Activated B cell treated with CpG ODN at 0.5 μM for 24 hours (primary cell): ENCODE measurements around the gene CYGB. TPM values are rescaled to one million over a fixed set of nuclear protein-coding genes. Genes with fewer than 3 reads are reported as not detected.
"Not testable (repeated sequence)": the region's sequence is repeated elsewhere in the genome, so short reads cannot be mapped to it uniquely, and the experiment has no call there.

Source experiments
- ATAC-seq: fragments of 200-7000 bp; cut with Tn5 transposase; one replicate; pipeline ENCODE4 v1.10.0; 2021; ENCODE audit warnings: low read depth, mild to moderate bottlenecking, moderate library complexity
- CTCF ChIA-PET: fragments of 350-600 bp; sonication (Branson Sonifier 250); formaldehyde crosslinking; loops from one replicate; lab custom pipeline; 2021; ENCODE audit warnings: antibody characterized with exemption; lab: Charles Lee
- POLR2A ChIA-PET: fragments of 350-600 bp; sonication (Branson Sonifier 250); formaldehyde crosslinking; loops from one replicate; lab custom pipeline; 2021; ENCODE audit warnings: antibody characterized with exemption; lab: Charles Lee
- DNase-seq: peaks from one replicate; pipeline ENCODE4 v3.0.0; 2022
- H3K27ac Mint-ChIP-seq: one replicate; pipeline ENCODE4 v1.8.0; 2020; ENCODE audit warnings: mixed read lengths
- H3K27me3 Mint-ChIP-seq: one replicate; pipeline ENCODE4 v1.8.0; 2021; ENCODE audit warnings: mixed read lengths
- H3K36me3 Mint-ChIP-seq: one replicate; pipeline ENCODE4 v1.8.0; 2021; ENCODE audit warnings: low read depth, mixed read lengths
- H3K4me1 Mint-ChIP-seq: one replicate; pipeline ENCODE4 v1.8.0; 2021; ENCODE audit warnings: mixed read lengths
- H3K4me3 Mint-ChIP-seq: one replicate; pipeline ENCODE4 v1.8.0; 2020; ENCODE audit warnings: mild to moderate bottlenecking, mixed read lengths
- H3K9me3 Mint-ChIP-seq: one replicate; pipeline ENCODE4 v1.8.0; 2020; ENCODE audit warnings: mixed read lengths
- intact Hi-C: fragments of 100-400 bp; cut with micrococcal nuclease; formaldehyde crosslinking; loops from one replicate; pipeline ENCODE4 v1.15.1; 2024
- total RNA-seq: library from RNA; stranded (reverse); gene quantifications from 2 replicates; pipeline ENCODE4 v1.2.3, GENCODE V29; 2022
- TF ChIP-seq, protein P1 (sequence below): fragments of 200-600 bp; IDR thresholded peaks from one replicate; pipeline ENCODE4 v1.8.0; 2022; ENCODE audit warnings: antibody characterized with exemption, mild to moderate bottlenecking

The CYGB gene
- total RNA-seq, 1 donor from 2014 or later: 0.49 TPM

- ATAC-seq (no peak), DNase-seq (no peak)
- no peaks in the 10 kb centered on the region for H3K9me3 Mint-ChIP-seq
- ChIA-PET POLR2A (interaction anchor here (0.7 kb wide), 1 partner anchor 428 kb away, joined by 5 read pairs; no protein-coding TSS in a partner anchor), CTCF (no interaction called here)
- H3K27me3 Mint-ChIP-seq: no peaks in the 10 kb centered on the region
- intact Hi-C loops: no loop called here
- no peak overlapping the region for H3K27ac Mint-ChIP-seq
- H3K4me1 Mint-ChIP-seq: peaks cover 63% of the 10 kb centered on the region
- H3K4me3 Mint-ChIP-seq: peak overlapping the region; percentile 17
- TF ChIP-seq, protein P1, sequence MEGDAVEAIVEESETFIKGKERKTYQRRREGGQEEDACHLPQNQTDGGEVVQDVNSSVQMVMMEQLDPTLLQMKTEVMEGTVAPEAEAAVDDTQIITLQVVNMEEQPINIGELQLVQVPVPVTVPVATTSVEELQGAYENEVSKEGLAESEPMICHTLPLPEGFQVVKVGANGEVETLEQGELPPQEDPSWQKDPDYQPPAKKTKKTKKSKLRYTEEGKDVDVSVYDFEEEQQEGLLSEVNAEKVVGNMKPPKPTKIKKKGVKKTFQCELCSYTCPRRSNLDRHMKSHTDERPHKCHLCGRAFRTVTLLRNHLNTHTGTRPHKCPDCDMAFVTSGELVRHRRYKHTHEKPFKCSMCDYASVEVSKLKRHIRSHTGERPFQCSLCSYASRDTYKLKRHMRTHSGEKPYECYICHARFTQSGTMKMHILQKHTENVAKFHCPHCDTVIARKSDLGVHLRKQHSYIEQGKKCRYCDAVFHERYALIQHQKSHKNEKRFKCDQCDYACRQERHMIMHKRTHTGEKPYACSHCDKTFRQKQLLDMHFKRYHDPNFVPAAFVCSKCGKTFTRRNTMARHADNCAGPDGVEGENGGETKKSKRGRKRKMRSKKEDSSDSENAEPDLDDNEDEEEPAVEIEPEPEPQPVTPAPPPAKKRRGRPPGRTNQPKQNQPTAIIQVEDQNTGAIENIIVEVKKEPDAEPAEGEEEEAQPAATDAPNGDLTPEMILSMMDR: no peak
- peaks cover 69% of the 10 kb centered on the region for H3K36me3 Mint-ChIP-seq
Observed at GRCh38 chr17:76562734-76563148, 25.2 kb upstream of the CYGB start.

GRCh38 chr17:76561799-76562268 lies 24.3 kb upstream of the CYGB start:
- Mint-ChIP-seq H3K4me3 (peak overlapping the region; percentile 50), H3K9me3 (no peaks in the 10 kb centered on the region), H3K36me3 (peaks cover 73% of the 10 kb centered on the region), H3K4me1 (peaks cover 63% of the 10 kb centered on the region), H3K27me3 (no peaks in the 10 kb centered on the region), H3K27ac (no peak overlapping the region)
- intact Hi-C loops: no loop called here
- DNase-seq: no peak
- POLR2A ChIA-PET: no interaction called here
- TF ChIP-seq, protein P1: no peak
- no peak for ATAC-seq
- CTCF ChIA-PET: interaction anchor here (0.7 kb wide), 1 partner anchor 152 kb away, joined by 3 read pairs; no protein-coding TSS in a partner anchor

- H3K27me3 Mint-ChIP-seq: no peaks in the 10 kb centered on the region
- H3K36me3 Mint-ChIP-seq: peaks cover 69% of the 10 kb centered on the region
- H3K4me1 Mint-ChIP-seq: peaks cover 68% of the 10 kb centered on the region
- intact Hi-C loops: no loop called here
- no peak overlapping the region for H3K27ac Mint-ChIP-seq
- peak overlapping the region; percentile 50 for H3K4me3 Mint-ChIP-seq
- DNase-seq (no peak), ATAC-seq (no peak)
- no peaks in the 10 kb centered on the region for H3K9me3 Mint-ChIP-seq
- TF ChIP-seq, protein P1: no peak
- ChIA-PET POLR2A (interaction anchor here (1.5 kb wide), 1 partner anchor 33 kb away, joined by 4 read pairs; no protein-coding TSS in a partner anchor), CTCF (interaction anchor here (0.7 to 2.0 kb wide), 2 partner anchors 63 to 153 kb away, joined by 3 to 12 read pairs; no protein-coding TSS in a partner anchor)
Observed at GRCh38 chr17:76561332-76561731, 23.8 kb upstream of the CYGB start.

- H3K27ac Mint-ChIP-seq: no peak overlapping the region
- no peak for ATAC-seq
- no peaks in the 10 kb centered on the region for H3K9me3 Mint-ChIP-seq
- POLR2A ChIA-PET: interaction anchor here (1.5 kb wide), 1 partner anchor 33 kb away, joined by 4 read pairs; no protein-coding TSS in a partner anchor
- peak overlapping the region; percentile 41 for H3K4me3 Mint-ChIP-seq
- TF ChIP-seq, protein P1: no peak
- peaks cover 66% of the 10 kb centered on the region for H3K4me1 Mint-ChIP-seq
- intact Hi-C loops: no loop called here
- no peak for DNase-seq
- H3K27me3 Mint-ChIP-seq: no peaks in the 10 kb centered on the region
- CTCF ChIA-PET: interaction anchor here (0.7 to 2.0 kb wide), 3 partner anchors 63 to 584 kb away, joined by 3 to 12 read pairs (median 3); no protein-coding TSS in a partner anchor
- peaks cover 64% of the 10 kb centered on the region for H3K36me3 Mint-ChIP-seq
Observed at GRCh38 chr17:76560877-76561221, 23.3 kb upstream of the CYGB start.

GRCh38 chr17:76560036-76560876 lies 22.7 kb upstream of the CYGB start:
- H3K27ac Mint-ChIP-seq: no peak overlapping the region
- peaks cover 58% of the 10 kb centered on the region for H3K36me3 Mint-ChIP-seq
- H3K4me3 Mint-ChIP-seq: peak overlapping the region; percentile 50
- ChIA-PET POLR2A (interaction anchor here (0.7 to 1.5 kb wide), 3 partner anchors 32 to 439 kb away, joined by 3 to 5 read pairs (median 4); partner anchors contain the start of genes JMJD6 and METTL23), CTCF (interaction anchor here (0.7 to 2.0 kb wide), 5 partner anchors 14 to 585 kb away, joined by 3 to 12 read pairs (median 3); no protein-coding TSS in a partner anchor)
- DNase-seq (no peak), ATAC-seq (no peak)
- no peaks in the 10 kb centered on the region for H3K9me3 Mint-ChIP-seq
- no peaks in the 10 kb centered on the region for H3K27me3 Mint-ChIP-seq
- intact Hi-C loops: no loop called here
- H3K4me1 Mint-ChIP-seq: peaks cover 70% of the 10 kb centered on the region
- TF ChIP-seq, protein P1: no peak

- H3K4me3 Mint-ChIP-seq: peak overlapping the region; percentile 95
- not testable (repeated sequence) for H3K27me3 Mint-ChIP-seq, DNase-seq, H3K27ac Mint-ChIP-seq, ATAC-seq, H3K9me3 Mint-ChIP-seq
- CTCF ChIA-PET: interaction anchor here (1.1 to 2.9 kb wide), 4 partner anchors 36 to 122 kb away, joined by 3 to 35 read pairs (median 8); no protein-coding TSS in a partner anchor
- peaks cover 72% of the 10 kb centered on the region for H3K4me1 Mint-ChIP-seq
- POLR2A ChIA-PET: interaction anchor here (0.7 to 1.2 kb wide), 2 partner anchors 167 to 438 kb away, joined by 3 to 5 read pairs; partner anchors contain the start of genes JMJD6 and METTL23
- peaks cover 50% of the 10 kb centered on the region for H3K36me3 Mint-ChIP-seq
- intact Hi-C loops: loop anchor here (10.0 kb wide), 1 partner anchor 885 kb away; no protein-coding TSS in a partner anchor
Observed at GRCh38 chr17:76559460-76559859, 22.0 kb upstream of the CYGB start.
